Prostate gland (tissue), 2 donors: ENCODE measurements around the gene DVL1.

ENCODE experiments used
- POLR2A ChIP-seq: fragments of 450-650 bp; IDR thresholded peaks from one replicate; pipeline ENCODE4 v1.6.1; 2016; ENCODE audit warnings: antibody characterized with exemption, mild to moderate bottlenecking
- TF ChIP-seq, protein P1 (sequence below), 4 experiments: fragments of 200-600 bp in 2 of 4; fragments of 450-650 bp in 2 of 4; sonication (generic) in 2 of 4; IDR thresholded peaks; 1 replicate in 3 of 4; 2 replicates in 1 of 4; pipeline ENCODE4 v1.5.1; 2016 to 2019; ENCODE audit warnings: antibody characterized with exemption in 4 of 4, mild to moderate bottlenecking in 2 of 4, moderate library complexity in 2 of 4

DNA sequence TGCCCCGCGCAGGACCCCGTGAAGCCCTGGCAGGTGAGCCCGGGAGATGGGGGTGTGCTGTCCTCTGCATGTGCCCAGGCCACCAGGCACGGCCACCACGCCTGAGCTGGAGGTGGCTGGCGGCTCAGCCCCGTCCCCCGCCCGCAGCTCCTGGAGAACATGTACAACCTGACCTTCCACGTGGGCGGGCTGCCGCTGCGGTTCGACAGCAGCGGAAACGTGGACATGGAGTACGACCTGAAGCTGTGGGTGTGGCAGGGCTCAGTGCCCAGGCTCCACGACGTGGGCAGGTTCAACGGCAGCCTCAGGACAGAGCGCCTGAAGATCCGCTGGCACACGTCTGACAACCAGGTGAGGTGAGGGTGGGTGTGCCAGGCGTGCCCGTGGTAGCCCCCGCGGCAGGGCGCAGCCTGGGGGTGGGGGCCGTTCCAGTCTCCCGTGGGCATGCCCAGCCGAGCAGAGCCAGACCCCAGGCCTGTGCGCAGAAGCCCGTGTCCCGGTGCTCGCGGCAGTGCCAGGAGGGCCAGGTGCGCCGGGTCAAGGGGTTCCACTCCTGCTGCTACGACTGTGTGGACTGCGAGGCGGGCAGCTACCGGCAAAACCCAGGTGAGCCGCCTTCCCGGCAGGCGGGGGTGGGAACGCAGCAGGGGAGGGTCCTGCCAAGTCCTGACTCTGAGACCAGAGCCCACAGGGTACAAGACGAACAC is 16.3 kb downstream of the DVL1 start:
- TF ChIP-seq, protein P1, sequence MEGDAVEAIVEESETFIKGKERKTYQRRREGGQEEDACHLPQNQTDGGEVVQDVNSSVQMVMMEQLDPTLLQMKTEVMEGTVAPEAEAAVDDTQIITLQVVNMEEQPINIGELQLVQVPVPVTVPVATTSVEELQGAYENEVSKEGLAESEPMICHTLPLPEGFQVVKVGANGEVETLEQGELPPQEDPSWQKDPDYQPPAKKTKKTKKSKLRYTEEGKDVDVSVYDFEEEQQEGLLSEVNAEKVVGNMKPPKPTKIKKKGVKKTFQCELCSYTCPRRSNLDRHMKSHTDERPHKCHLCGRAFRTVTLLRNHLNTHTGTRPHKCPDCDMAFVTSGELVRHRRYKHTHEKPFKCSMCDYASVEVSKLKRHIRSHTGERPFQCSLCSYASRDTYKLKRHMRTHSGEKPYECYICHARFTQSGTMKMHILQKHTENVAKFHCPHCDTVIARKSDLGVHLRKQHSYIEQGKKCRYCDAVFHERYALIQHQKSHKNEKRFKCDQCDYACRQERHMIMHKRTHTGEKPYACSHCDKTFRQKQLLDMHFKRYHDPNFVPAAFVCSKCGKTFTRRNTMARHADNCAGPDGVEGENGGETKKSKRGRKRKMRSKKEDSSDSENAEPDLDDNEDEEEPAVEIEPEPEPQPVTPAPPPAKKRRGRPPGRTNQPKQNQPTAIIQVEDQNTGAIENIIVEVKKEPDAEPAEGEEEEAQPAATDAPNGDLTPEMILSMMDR (IDR thresholded peaks at IDR 0.05), result no peak
- no peak for TF ChIP-seq POLR2A
